Gastroesophageal sphincter (tissue), 4 donors: ENCODE results near the gene ELK4. TPM values are rescaled to one million over a fixed set of nuclear protein-coding genes. Genes with fewer than 3 reads are reported as not detected.

Source experiments
- ATAC-seq: fragments of 150-250 bp; one replicate; pipeline ENCODE4 v1.9.1; 2016; ENCODE audit warnings: mild to moderate bottlenecking, moderate library complexity
- H3K27ac ChIP-seq, 4 donors: fragments of 200-600 bp; sonication (generic) in 3 of 4; 1 replicate in 3 of 4; 2 replicates in 1 of 4; pipeline ENCODE4 v1.5.1; 2016 to 2019
- H3K27me3 ChIP-seq: fragments of 200-600 bp; sonication (generic); one replicate; pipeline ENCODE4 v1.5.1; 2019
- H3K36me3 ChIP-seq, 2 donors: fragments of 200-600 bp; sonication (generic); one replicate each; pipeline ENCODE4 v1.5.1; 2019; ENCODE audit warnings: control low read depth in 1 of 2
- H3K4me1 ChIP-seq, 3 donors: fragments of 200-600 bp; sonication (generic); 1 replicate in 2 of 3; 2 replicates in 1 of 3; pipeline ENCODE4 v1.5.1; 2016 to 2019; ENCODE audit warnings: control low read depth in 2 of 3
- H3K4me3 ChIP-seq, 2 donors: fragments of 200-600 bp; sonication (generic); one replicate each; pipeline ENCODE4 v1.5.1; 2019; ENCODE audit warnings: mild to moderate bottlenecking in 1 of 2, moderate library complexity in 1 of 2
- H3K9me3 ChIP-seq, 3 donors: fragments of 200-600 bp; sonication (generic); one replicate each; pipeline ENCODE4 v1.5.1; 2017 to 2019; ENCODE audit warnings: control low read depth in 2 of 3
- EP300 ChIP-seq: sonication (generic); formaldehyde crosslinking; IDR thresholded peaks from one replicate; pipeline ENCODE4 v1.6.1; 2017; ENCODE audit warnings: antibody characterized with exemption, mild to moderate bottlenecking
- POLR2A ChIP-seq, 2 donors: fragments of 450-650 bp; IDR thresholded peaks; one replicate each; pipeline ENCODE4 v1.6.1; 2017; ENCODE audit warnings: antibody characterized with exemption in 2 of 2, mild to moderate bottlenecking in 2 of 2, moderate library complexity in 1 of 2
- POLR2AphosphoS5 ChIP-seq: sonication (generic); formaldehyde crosslinking; IDR thresholded peaks from one replicate; pipeline ENCODE4 v1.6.1; 2017; ENCODE audit warnings: antibody characterized with exemption
- WGBS, 2 donors: methylation state at CpG; one replicate each; pipeline ENCODE4 v1.1.5; 2018; ENCODE audit warnings: low coverage in 1 of 2; 5-methylcytosine and 5-hydroxymethylcytosine counted together
- small RNA-seq, 4 donors: library from RNA; depleted of rRNA; stranded (forward); fragments of <200 nt; gene quantifications; one replicate each; pipeline ENCODE3, GENCODE V24; 2016
- total RNA-seq, 4 donors: library from RNA; depleted of rRNA; stranded (reverse); fragments of >200 nt; gene quantifications; one replicate each; pipeline ENCODE4 v1.1.0, GENCODE V29; 2016
- TF ChIP-seq, protein P1 (sequence below), 4 experiments: fragments of 200-600 bp in 2 of 4; fragments of 450-650 bp in 2 of 4; sonication (generic) in 1 of 4; IDR thresholded peaks; one replicate each; pipeline ENCODE4 v1.5.1; 2017 to 2019; ENCODE audit warnings: antibody characterized with exemption in 4 of 4, mild to moderate bottlenecking in 2 of 4, moderate library complexity in 2 of 4

Gene ELK4
- total RNA-seq, 4 donors from 2014 or later, result 23.2 to 24.6 (median 23.6) TPM

GRCh38 chr1:205565799-205566198, 66.0 kb downstream of the ELK4 start:
- Histone ChIP-seq H3K4me3 (no peak overlapping the region), H3K36me3 (no peaks in the 10 kb centered on the region), H3K27ac (no peak overlapping the region), H3K4me1 (peaks cover 0 to 15% (median 0%) of the 10 kb centered on the region in 3 donors), H3K27me3 (peaks cover 67% of the 10 kb centered on the region), H3K9me3 (peaks cover 0 to 15% (median 0%) of the 10 kb centered on the region in 3 donors)
- no peak for ATAC-seq
- TF ChIP-seq EP300 (no peak), POLR2AphosphoS5 (no peak), POLR2A (IDR thresholded peaks at IDR 0.05) (no peak)
- TF ChIP-seq, protein P1, sequence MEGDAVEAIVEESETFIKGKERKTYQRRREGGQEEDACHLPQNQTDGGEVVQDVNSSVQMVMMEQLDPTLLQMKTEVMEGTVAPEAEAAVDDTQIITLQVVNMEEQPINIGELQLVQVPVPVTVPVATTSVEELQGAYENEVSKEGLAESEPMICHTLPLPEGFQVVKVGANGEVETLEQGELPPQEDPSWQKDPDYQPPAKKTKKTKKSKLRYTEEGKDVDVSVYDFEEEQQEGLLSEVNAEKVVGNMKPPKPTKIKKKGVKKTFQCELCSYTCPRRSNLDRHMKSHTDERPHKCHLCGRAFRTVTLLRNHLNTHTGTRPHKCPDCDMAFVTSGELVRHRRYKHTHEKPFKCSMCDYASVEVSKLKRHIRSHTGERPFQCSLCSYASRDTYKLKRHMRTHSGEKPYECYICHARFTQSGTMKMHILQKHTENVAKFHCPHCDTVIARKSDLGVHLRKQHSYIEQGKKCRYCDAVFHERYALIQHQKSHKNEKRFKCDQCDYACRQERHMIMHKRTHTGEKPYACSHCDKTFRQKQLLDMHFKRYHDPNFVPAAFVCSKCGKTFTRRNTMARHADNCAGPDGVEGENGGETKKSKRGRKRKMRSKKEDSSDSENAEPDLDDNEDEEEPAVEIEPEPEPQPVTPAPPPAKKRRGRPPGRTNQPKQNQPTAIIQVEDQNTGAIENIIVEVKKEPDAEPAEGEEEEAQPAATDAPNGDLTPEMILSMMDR (IDR thresholded peaks at IDR 0.05), result no peak
- WGBS, 2 donors, result 67 to 87% methylated on average over 3 of the region's 3 CpGs

- peaks cover 51% of the 10 kb centered on the region for H3K27me3 ChIP-seq
- no peaks in the 10 kb centered on the region for H3K36me3 ChIP-seq
- peaks cover 0 to 9% (median 0%) of the 10 kb centered on the region in 3 donors for H3K4me1 ChIP-seq
- TF ChIP-seq POLR2A (IDR thresholded peaks at IDR 0.05) (no peak), EP300 (no peak), POLR2AphosphoS5 (no peak)
- TF ChIP-seq, protein P1 (IDR thresholded peaks at IDR 0.05), result no peak
- WGBS, 2 donors, result 80% methylated on average over 3 of the region's 5 CpGs; no CpG with 5 or more reads in 1 of the 2 donors
- peaks cover 0 to 22% (median 0%) of the 10 kb centered on the region in 3 donors for H3K9me3 ChIP-seq
- no peak for ATAC-seq
- no peak overlapping the region for H3K27ac ChIP-seq
- H3K4me3 ChIP-seq, result no peak overlapping the region
Measured at GRCh38 chr1:205563927-205564441, 67.8 kb downstream of the ELK4 start.

DNA sequence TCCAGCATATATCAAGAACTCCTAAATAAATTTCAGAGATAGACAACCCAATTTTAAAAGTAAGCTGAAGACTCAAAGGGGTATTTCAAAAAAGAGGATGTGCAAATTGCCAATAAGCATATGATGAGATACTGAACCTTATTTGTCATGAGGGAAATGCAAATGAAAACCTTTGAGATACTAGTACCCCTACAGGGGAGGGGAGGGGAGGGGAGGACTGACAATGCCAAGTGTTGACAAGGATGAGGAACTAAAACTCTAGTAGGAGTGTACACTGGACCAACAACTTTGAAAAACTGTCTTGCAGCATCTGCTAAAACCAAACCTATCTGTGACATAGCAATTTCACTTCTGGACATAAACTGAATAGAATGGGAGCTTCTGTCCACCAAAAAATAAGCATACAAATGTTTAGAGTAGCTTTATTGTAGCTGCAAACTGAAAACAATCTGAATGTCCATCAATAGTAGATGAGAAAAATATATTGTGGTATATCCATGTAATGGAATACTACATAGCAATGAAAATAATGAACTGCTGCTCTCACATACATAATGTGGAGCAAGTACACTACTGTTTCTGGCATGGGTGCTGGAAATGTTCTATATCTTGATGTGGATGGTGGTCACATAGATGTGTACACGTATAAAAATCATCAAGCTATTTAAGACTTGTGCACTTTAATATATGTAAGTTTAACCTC, 70.2 kb downstream of the ELK4 start:
- no peak for ATAC-seq
- Histone ChIP-seq H3K36me3 (no peaks in the 10 kb centered on the region), H3K27ac (no peak overlapping the region), H3K9me3 (peaks cover 0 to 22% (median 0%) of the 10 kb centered on the region in 3 donors), H3K4me1 (no peaks in the 10 kb centered on the region), H3K4me3 (no peak overlapping the region), H3K27me3 (peaks cover 35% of the 10 kb centered on the region)
- TF ChIP-seq POLR2A (IDR thresholded peaks at IDR 0.05), result no peak
- TF ChIP-seq EP300, result no peak
- no peak for TF ChIP-seq POLR2AphosphoS5
- TF ChIP-seq, protein P1 (IDR thresholded peaks at IDR 0.05), result no peak
- WGBS, 2 donors, result 83 to 89% methylated on average over 1 of the region's 1 CpG

Small RNA genes within 50 kb of the gene (small RNA-seq; reads per million reads assigned to genes)
- gene RNU2-19P, result 0 reads per million in 4 donors
- 0 reads per million in 4 donors for gene RNU6-418P

Other genes starting within 250 kb of the ELK4 start
- not detected for gene LEMD1, start 210.0 kb downstream of the ELK4 start, total RNA-seq
- not detected for gene BLACAT1, start 176.0 kb downstream of the ELK4 start, total RNA-seq
- 10 to 100 TPM in 1 of 4 donors, 1 to 10 TPM in 3; 5.1 to 13.7 (median 6.3) TPM for gene CDK18, start 127.3 kb downstream of the ELK4 start, total RNA-seq
- 1 to 10 TPM in 3 of 4 donors, under 1 TPM in 1; 0.84 to 1.3 (median 1.1) TPM for gene SLC45A3, start 48.5 kb upstream of the ELK4 start, total RNA-seq
- 100 to 1,000 TPM; 130 to 180 (median 138) TPM for gene NUCKS1, start 118.2 kb upstream of the ELK4 start, total RNA-seq
- 10 to 100 TPM; 17.0 to 74.8 (median 43.4) TPM for gene RAB29, start 143.5 kb upstream of the ELK4 start, total RNA-seq
- gene SLC41A1, start 181.2 kb upstream of the ELK4 start, total RNA-seq, result 10 to 100 TPM; 20.9 to 38.7 (median 29.1) TPM
- under 1 TPM in 1 of 4 donors, not detected in 3; 0.13 TPM for gene PM20D1, start 218.1 kb upstream of the ELK4 start, total RNA-seq